HCT116 (cell line): ENCODE measurements around the gene CABP2. TPM values are rescaled to one million over a fixed set of nuclear protein-coding genes. Genes with fewer than 3 reads are reported as not detected.

Experiments
- ATAC-seq: fragments of 200-7000 bp; cut with Tn5 transposase; 2 replicates; pipeline ENCODE4 v1.9.1; 2020; ENCODE audit warnings: mild to moderate bottlenecking, moderate library complexity
- BruUV-seq: library from RNA; stranded (reverse); fragments of 400-500 nt; replicated peaks from 2 replicates; lab custom pipeline; 2021; lab: Mats Ljungman, UMichigan
- CTCF ChIA-PET: fragments of 300-600 bp; sonication (Branson Sonifier 250); formaldehyde crosslinking; loops from one replicate; lab custom pipeline; 2021; ENCODE audit warnings: antibody characterized with exemption; lab: Charles Lee
- POLR2A ChIA-PET: fragments of 300-600, 350-600 bp; sonication (Branson Sonifier 250); formaldehyde crosslinking; loops from one replicate; lab custom pipeline; 2021; ENCODE audit warnings: antibody characterized with exemption; lab: Charles Lee
- RAD21 ChIA-PET, 2 experiments: fragments of 300-600 bp; sonication (Branson Sonifier 250); formaldehyde crosslinking; loops; one replicate each; lab custom pipeline; 2023; ENCODE audit warnings: low total read pairs in 2 of 2; ENCODE audit not compliant: uncharacterized antibody in 2 of 2, unreplicated experiment in 2 of 2, low non-redundant PET in 1 of 2; lab: Charles Lee
- DNase-seq: peaks from one replicate; pipeline ENCODE4 v3.0.0-alpha.2; 2010; ENCODE audit warnings: low read depth, low spot score
- H2AFZ ChIP-seq: fragments of 200-600 bp; shearing (Covaris generic), sonication (generic); 2 replicates; pipeline ENCODE4 v1.6.1; 2017; ENCODE audit warnings: low read depth, mixed run types, mixed read lengths, antibody characterized with exemption, low read length; ENCODE audit not compliant: poor library complexity, severe bottlenecking
- H3K27ac ChIP-seq: 2 replicates; pipeline ENCODE4 v1.5.1; 2012; ENCODE audit warnings: low read depth, low read length
- H3K27me3 ChIP-seq: fragments of 200-600 bp; sonication (generic); 2 replicates; pipeline ENCODE4 v1.6.1; 2016; ENCODE audit warnings: mixed run types, low read length, mixed read lengths; ENCODE audit not compliant: insufficient read depth
- H3K36me3 ChIP-seq, 2 experiments: fragments of 200-500 bp in 1 of 2; fragments of 200-600 bp in 1 of 2; sonication (Bioruptor generic) in 1 of 2; sonication (generic) in 1 of 2; 2 replicates each; pipeline versions ENCODE4 v1.5.1 to v1.6.1; 2014 to 2016; ENCODE audit warnings: low read length in 2 of 2, inconsistent platforms in 1 of 2, mixed read lengths in 1 of 2, mixed run types in 1 of 2; ENCODE audit not compliant: insufficient read depth in 2 of 2, control insufficient read depth in 1 of 2
- H3K4me1 ChIP-seq, 2 experiments: fragments of 200-600 bp in 1 of 2; sonication (generic) in 1 of 2; 2 replicates each; pipeline versions ENCODE4 v1.5.1 to v1.6.1; 2012 to 2017; ENCODE audit warnings: low read length in 2 of 2, inconsistent platforms in 1 of 2, mild to moderate bottlenecking in 1 of 2, mixed read lengths in 1 of 2, mixed run types in 1 of 2, moderate library complexity in 1 of 2; ENCODE audit not compliant: insufficient read depth in 2 of 2, control insufficient read depth in 1 of 2
- H3K4me2 ChIP-seq: fragments of 200-600 bp; sonication (generic); 2 replicates; pipeline ENCODE4 v1.6.1; 2017; ENCODE audit warnings: mixed run types, low read length, mixed read lengths
- H3K4me3 ChIP-seq, 2 experiments: fragments of 200-600 bp in 1 of 2; sonication (generic) in 1 of 2; replicated peaks in 1 of 2; 2 replicates each; pipeline ENCODE4 v1.5.1; 2011 to 2016; ENCODE audit warnings: low read length in 2 of 2, control low read depth in 1 of 2, low read depth in 1 of 2, mild to moderate bottlenecking in 1 of 2, mixed read lengths in 1 of 2, mixed run types in 1 of 2
- H3K79me2 ChIP-seq: fragments of 200-600 bp; sonication (generic); 2 replicates; pipeline ENCODE4 v1.6.1; 2017; ENCODE audit warnings: mild to moderate bottlenecking, mixed run types, low read length, moderate library complexity, mixed read lengths; ENCODE audit not compliant: insufficient read depth
- H3K9ac ChIP-seq: fragments of 200-600 bp; sonication (generic); 2 replicates; pipeline ENCODE4 v1.6.1; 2016; ENCODE audit warnings: low read length, mixed read lengths
- H3K9me2 ChIP-seq: fragments of 200-600 bp; sonication (generic), shearing (Covaris generic); 2 replicates; pipeline ENCODE4 v1.6.1; 2017; ENCODE audit warnings: mixed run types, mild to moderate bottlenecking, moderate library complexity; ENCODE audit not compliant: insufficient read depth
- H3K9me3 ChIP-seq, 2 experiments: fragments of 200-500 bp in 1 of 2; fragments of 200-600 bp in 1 of 2; sonication (Bioruptor generic) in 1 of 2; sonication (generic) in 1 of 2; 2 replicates each; pipeline ENCODE4 v1.6.1; 2014 to 2017; ENCODE audit warnings: low read length in 2 of 2, mixed read lengths in 2 of 2, inconsistent platforms in 1 of 2, low read depth in 1 of 2, mild to moderate bottlenecking in 1 of 2, mixed run types in 1 of 2, moderate library complexity in 1 of 2; ENCODE audit not compliant: control insufficient read depth in 1 of 2, insufficient read depth in 1 of 2
- H4K20me1 ChIP-seq: fragments of 200-600 bp; sonication (generic), shearing (Covaris generic); 2 replicates; pipeline ENCODE4 v1.6.1; 2017; ENCODE audit warnings: mixed run types, mild to moderate bottlenecking, moderate library complexity; ENCODE audit not compliant: insufficient read depth
- CEBPB ChIP-seq: IDR thresholded peaks from 2 replicates; pipeline ENCODE4 v1.6.1; 2012; ENCODE audit warnings: low read depth
- CTCF ChIP-seq, 3 experiments: fragments of 200-600 bp in 1 of 3; sonication (generic) in 1 of 3; IDR thresholded peaks in 2 of 3; conservative IDR thresholded peaks in 1 of 3; 2 replicates each; pipeline ENCODE4 v1.5.1; 2012 to 2017; ENCODE audit warnings: low read depth in 2 of 3, low read length in 2 of 3, antibody characterized with exemption in 1 of 3, borderline replicate concordance in 1 of 3, control low read depth in 1 of 3, mild to moderate bottlenecking in 1 of 3, mixed read lengths in 1 of 3, mixed run types in 1 of 3, moderate library complexity in 1 of 3; ENCODE audit not compliant: insufficient read depth in 1 of 3
- ELF1 ChIP-seq: IDR thresholded peaks from 2 replicates; pipeline ENCODE4 v1.6.1; 2012; ENCODE audit warnings: low read depth, borderline replicate concordance
- EZH2 ChIP-seq: fragments of 200-600 bp; sonication (generic); IDR thresholded peaks from 2 replicates; pipeline ENCODE4 v1.6.1; 2017; ENCODE audit warnings: antibody characterized with exemption, mixed run types
- EZH2phosphoT487 ChIP-seq: fragments of 200-600 bp; IDR thresholded peaks from 2 replicates; pipeline ENCODE4 v1.6.1; 2018; ENCODE audit warnings: antibody characterized with exemption, borderline replicate concordance
- FOSL1 ChIP-seq: IDR thresholded peaks from 2 replicates; pipeline ENCODE4 v1.6.1; 2012; ENCODE audit warnings: low read depth
- REST ChIP-seq: IDR thresholded peaks from 2 replicates; pipeline ENCODE4 v1.6.1; 2012; ENCODE audit warnings: low read depth
- SP1 ChIP-seq: IDR thresholded peaks from 2 replicates; pipeline ENCODE4 v1.6.1; 2012; ENCODE audit warnings: low read depth
- SRF ChIP-seq: IDR thresholded peaks from 2 replicates; pipeline ENCODE4 v1.6.1; 2012; ENCODE audit warnings: low read depth
- ZFX ChIP-seq: fragments of 450-650 bp; IDR thresholded peaks from 2 replicates; pipeline ENCODE4 v1.6.1; 2017
- ZNF274 ChIP-seq: fragments of 200-500 bp; sonication (Bioruptor generic); IDR thresholded peaks from 2 replicates; pipeline ENCODE4 v1.6.1; 2014; ENCODE audit warnings: mild to moderate bottlenecking, low read depth, low read length, inconsistent platforms
- intact Hi-C: fragments of 100-400 bp; cut with micrococcal nuclease; formaldehyde crosslinking; loops from 2 replicates; pipeline ENCODE4 v1.10.0; 2022
- total RNA-seq: library from RNA; stranded (reverse); gene quantifications from one replicate; pipeline ENCODE4 v1.2.1, GENCODE V29; 2021; ENCODE audit not compliant: unreplicated experiment
- TF ChIP-seq, protein P1 (sequence below): IDR thresholded peaks from 2 replicates; pipeline ENCODE4 v1.6.1; 2012

The CABP2 gene
- total RNA-seq, 1 experiment from 2014 or later: not detected

- TF ChIP-seq ELF1: no peak
- no peak for TF ChIP-seq EZH2
- TF ChIP-seq, protein P1, sequence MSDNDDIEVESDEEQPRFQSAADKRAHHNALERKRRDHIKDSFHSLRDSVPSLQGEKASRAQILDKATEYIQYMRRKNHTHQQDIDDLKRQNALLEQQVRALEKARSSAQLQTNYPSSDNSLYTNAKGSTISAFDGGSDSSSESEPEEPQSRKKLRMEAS: no peak
- TF ChIP-seq CTCF (IDR thresholded peaks at IDR 0.05 in 2 of 3, conservative IDR thresholded peaks at IDR 0.05 in 1 of 3; ENCODE audit: borderline replicate concordance in 1 of 3, insufficient read depth in 1 of 3, low read depth in 2 of 3, low read length in 2 of 3): no peak
These were observed 38.4 kb downstream of the CABP2 start (continued) for GRCh38 chr11:67484847-67485311.

DNA sequence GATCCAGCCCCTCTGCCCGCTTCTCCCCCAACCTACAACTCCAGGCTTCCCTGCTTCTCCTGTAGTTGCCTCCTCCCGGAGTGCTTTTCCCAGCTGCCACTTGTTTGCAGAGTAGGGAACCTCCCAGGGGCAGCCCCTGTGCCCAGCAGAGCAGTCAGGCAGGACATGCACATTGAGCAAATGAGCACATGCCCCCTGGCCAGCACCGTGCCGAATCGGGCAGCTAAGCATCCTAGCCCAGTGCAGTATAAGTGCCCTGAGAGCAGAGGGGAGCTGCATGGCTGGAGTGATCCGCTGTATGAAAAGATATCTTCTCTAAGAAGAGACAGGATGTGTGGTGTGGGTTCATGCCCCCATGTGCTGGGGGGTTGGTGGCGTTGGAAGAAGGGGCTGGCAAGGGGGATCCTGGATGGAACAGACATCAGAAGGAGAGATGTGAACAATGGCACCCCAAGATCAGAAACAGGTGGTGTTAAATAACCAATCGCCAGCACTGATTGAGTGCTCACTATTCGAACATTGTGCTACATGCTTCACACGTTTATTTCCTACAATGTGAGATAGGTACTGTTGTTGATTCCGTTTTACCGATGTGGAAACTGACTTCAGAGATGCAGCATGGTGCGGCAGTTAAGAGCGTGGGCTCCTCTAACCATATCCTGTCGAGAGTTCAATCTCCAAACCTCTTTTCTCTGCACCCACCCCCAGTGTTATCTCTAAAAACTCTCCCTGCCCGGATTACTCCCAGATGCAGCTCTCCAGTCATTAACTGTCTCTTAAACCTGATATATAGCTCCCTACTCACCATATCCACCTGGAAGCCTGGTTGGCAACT lies 39.2 kb downstream of the CABP2 start:
- POLR2A ChIA-PET: no interaction called here

More for the DNA sequence above, 39.2 kb downstream of the CABP2 start:
- no peaks in the 10 kb centered on the region for H3K9me2 ChIP-seq
- H3K9ac ChIP-seq: no peak overlapping the region
- H3K36me3 ChIP-seq: no peaks in the 10 kb centered on the region
- H3K79me2 ChIP-seq: peaks cover 7% of the 10 kb centered on the region; the same call in 1 of the 2 replicates
- no peaks in the 10 kb centered on the region for H3K9me3 ChIP-seq
- intact Hi-C loops: no loop called here
- RAD21 ChIA-PET: no interaction called here
- ATAC-seq (no peak), DNase-seq (no peak)
- peak overlapping the region; percentile 51 to 61; a peak in 3 of 4 replicates for H3K4me3 ChIP-seq
- no peaks in the 10 kb centered on the region for H3K27me3 ChIP-seq
- peaks cover 7 to 28% of the 10 kb centered on the region in 2 experiments; a peak in 3 of 4 replicates for H3K4me1 ChIP-seq
- CTCF ChIA-PET: no interaction called here
- peak overlapping the region; percentile 83 for H3K4me2 ChIP-seq
- BruUV-seq: no TSS peak
- H3K27ac ChIP-seq: no peak overlapping the region; the same call in 1 of the 2 replicates
- TF ChIP-seq ZFX (no peak), SRF (no peak), FOSL1 (no peak), CEBPB (no peak), SP1 (no peak), ELF1 (no peak), EZH2phosphoT487 (no peak), REST (no peak), ZNF274 (no peak)
- TF ChIP-seq, protein P1: no peak
- no peak overlapping the region for H2AFZ ChIP-seq
- H4K20me1 ChIP-seq: no peaks in the 10 kb centered on the region
